Hepatocyte (in vitro differentiated cells): ENCODE results near the gene RDH5.

Experiments
- EZH2 ChIP-seq: fragments of 200-600 bp; sonication (generic); IDR thresholded peaks from 2 replicates; pipeline ENCODE4 v1.6.1; 2016; ENCODE audit warnings: antibody characterized with exemption, mild to moderate bottlenecking, borderline replicate concordance
- EZH2phosphoT487 ChIP-seq: fragments of 200-600 bp; sonication (generic); IDR thresholded peaks from one replicate; pipeline ENCODE4 v1.6.1; 2018; ENCODE audit warnings: antibody characterized with exemption, mild to moderate bottlenecking, low read depth, moderate library complexity; ENCODE audit not compliant: unreplicated experiment, severe bottlenecking
- TF ChIP-seq, protein P1 (sequence below): fragments of 200-600 bp; sonication (generic); IDR thresholded peaks from 2 replicates; pipeline ENCODE4 v1.5.1; 2016; ENCODE audit warnings: antibody characterized with exemption, mild to moderate bottlenecking; ENCODE audit not compliant: poor library complexity

DNA sequence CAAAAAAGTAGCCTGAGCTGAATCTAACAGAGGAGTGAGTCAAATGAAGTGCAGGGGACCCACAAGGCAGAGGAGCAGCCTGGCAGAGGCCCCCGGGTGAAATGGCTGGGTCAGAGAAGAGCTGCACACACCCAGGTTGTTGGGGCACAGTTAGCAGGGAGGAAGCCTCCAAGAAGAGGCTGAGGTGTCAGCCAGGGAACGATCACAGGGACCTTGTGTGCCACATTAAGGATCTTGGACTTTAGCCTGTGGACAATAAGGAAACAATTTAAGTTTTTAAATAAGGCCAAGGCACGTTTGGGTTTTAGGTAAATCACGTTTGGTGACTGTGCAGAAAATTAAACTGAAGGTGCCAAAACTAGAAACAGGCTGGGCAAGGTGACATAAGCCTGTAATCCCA, 48.4 kb upstream of the RDH5 start:
- no peak for TF ChIP-seq EZH2phosphoT487
- TF ChIP-seq, protein P1, sequence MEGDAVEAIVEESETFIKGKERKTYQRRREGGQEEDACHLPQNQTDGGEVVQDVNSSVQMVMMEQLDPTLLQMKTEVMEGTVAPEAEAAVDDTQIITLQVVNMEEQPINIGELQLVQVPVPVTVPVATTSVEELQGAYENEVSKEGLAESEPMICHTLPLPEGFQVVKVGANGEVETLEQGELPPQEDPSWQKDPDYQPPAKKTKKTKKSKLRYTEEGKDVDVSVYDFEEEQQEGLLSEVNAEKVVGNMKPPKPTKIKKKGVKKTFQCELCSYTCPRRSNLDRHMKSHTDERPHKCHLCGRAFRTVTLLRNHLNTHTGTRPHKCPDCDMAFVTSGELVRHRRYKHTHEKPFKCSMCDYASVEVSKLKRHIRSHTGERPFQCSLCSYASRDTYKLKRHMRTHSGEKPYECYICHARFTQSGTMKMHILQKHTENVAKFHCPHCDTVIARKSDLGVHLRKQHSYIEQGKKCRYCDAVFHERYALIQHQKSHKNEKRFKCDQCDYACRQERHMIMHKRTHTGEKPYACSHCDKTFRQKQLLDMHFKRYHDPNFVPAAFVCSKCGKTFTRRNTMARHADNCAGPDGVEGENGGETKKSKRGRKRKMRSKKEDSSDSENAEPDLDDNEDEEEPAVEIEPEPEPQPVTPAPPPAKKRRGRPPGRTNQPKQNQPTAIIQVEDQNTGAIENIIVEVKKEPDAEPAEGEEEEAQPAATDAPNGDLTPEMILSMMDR: no peak
- TF ChIP-seq EZH2: no peak
